Measurements from ENCODE around the gene BID.
"Not testable (repeated sequence)": the region's sequence is repeated elsewhere in the genome, so short reads cannot be mapped to it uniquely, and the experiment has no call there.

Gene BID

DNA sequence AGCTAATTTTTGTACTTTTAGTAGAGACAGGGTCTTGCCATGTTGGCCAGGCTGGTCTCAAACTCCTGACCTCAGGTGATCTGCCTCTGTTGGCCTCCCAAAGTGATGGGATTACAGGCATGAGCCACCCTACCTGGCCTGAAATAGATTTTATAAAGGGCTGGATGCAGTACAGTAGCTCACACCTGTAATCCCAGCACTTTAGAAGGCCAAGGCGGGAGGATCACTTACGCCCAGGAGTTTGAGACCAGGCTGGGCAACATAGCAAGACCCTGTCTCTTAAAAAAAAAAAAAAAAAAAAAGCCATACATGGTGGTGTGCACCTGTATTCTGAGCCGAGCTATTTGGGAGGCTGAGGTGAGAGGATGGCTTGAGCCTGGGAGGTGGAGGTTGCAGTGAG lies 76.0 kb downstream of the BID start:
- DNase-seq = not testable (repeated sequence)

DNA sequence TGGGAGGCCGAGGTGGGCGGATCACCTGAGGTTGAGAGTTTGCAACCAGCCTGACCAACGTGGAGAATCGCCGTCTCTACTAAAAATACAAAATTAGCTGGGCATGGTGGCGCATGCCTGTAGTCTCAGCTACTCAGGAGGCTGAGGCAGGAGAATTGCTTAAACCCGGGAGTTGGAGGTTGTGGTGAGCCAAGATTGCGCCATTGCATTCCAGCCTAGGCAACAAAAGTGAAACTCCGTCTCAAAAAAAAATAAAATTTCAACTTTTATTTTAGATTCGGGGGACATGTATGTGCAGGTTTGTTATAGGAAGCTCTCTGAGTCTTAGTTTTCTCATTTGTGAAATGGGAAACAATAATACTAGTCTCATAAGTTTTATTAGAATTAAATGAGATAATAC lies 77.1 kb downstream of the BID start:
- not testable (repeated sequence) for DNase-seq

DNA sequence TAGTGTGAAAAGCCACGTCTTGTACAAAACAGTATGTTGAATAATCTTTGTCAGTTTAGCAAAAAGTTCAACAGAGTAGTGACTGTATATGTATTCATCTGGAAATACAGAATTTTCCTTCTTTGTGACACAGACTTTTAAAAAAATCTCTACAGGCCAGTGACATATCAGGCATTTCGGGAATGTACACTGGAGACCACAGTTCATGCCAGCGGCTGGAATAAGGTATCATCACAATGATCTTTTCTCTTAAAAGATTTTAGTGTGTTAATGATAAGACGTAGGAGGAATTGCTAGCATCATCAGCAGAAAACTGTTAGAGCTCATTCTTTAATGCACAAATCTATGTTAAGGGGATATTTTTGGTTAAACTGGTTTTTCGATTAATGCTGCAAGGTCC lies 78.3 kb downstream of the BID start:
- peak; percentile 17 for DNase-seq

DNA sequence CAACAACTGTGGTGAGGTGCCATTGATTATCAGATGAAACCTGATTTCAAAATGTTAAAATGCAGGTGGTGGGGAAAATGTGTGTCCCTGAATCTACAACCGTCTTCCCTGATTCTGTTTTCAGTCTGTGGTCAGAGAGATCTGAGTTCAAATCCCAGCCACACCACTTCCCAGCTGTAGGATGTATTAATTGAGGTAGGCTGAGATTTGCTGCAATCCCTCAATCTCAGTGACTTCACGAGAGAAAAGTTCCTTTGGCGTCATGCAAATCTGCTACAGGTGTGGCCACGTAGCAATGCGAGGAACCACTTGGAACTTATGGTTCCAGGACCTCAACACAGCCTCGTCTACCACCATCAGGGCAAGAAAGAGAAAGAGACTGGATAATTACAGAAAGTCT lies 79.5 kb downstream of the BID start:
- no peak for DNase-seq

DNA sequence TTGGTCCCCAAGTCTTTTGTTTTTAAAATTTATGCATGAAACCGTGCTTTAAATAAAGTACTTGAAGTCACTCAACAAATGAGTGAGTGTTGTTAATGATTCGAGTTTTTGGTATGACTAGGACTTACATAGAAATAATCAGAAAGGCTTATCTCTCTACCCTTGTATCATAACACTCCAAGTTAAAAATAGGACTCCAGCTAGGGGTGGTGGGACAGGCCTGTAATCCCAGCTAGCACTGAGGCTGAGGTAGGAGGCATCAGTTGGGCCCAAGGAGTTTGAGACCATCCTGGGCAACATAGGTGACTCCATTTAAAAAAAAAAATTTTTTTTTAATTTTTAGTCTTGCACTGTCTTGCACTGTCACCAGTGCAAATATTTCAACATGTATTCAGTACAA lies 80.1 kb downstream of the BID start:
- no peak for DNase-seq

DNA sequence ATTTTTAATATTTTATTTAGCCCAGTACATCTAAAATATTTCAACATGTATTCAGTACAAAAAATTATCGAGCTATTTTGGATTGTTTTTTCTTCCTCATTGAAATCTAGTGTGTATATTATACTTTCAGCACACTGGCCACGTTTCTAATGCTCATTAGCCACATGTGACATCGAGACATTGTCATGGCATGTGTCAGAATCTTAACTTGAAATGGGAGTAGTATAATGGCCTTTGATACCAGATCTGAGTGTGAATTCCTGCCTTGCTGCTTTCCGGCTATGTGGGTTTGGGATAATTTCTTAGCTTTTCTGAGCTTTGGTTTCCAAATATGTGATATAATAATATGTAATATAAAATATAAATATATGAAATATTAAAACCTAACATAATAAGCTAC lies 81.4 kb downstream of the BID start:
- DNase-seq = no peak

DNA sequence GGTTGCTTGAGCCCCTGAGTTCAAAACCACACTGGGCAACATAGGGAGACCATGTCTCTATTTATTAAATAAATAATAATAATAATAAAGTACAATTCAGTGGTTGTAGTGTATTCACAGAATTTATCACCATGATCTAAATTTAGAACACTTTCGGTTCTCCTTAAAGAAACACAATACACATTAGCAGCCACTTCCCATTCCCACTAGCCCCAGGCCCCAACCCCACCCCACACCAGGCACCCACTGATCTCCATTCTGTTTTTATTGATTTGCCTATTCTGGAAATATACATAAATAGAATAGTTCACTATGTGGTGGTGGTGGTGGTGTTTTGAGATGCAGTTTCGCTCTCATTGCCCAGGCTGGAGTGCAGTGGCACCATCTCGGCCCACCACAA lies 90.0 kb downstream of the BID start:
- DNase-seq = no peak
